ENCODE measurements around the gene DUSP12.

DNA sequence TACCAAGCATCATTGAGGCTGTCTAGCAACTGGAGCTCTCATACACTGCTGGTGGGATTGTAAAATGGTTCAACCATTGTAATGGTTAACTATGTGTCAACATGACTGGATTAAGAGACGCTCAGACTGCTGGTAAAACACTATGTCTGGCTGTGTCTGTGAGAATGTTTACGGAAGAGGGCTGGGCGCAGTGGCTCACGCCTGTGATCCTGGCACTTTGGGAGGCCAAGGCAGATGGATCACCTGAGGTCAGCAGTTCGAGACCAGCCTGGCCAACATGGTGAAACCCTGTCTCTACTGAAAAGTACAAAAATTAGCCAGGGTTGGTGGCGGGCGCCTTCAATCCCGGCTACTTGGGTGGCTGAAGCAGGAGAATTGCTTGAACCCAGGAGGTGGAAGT, 47.3 kb upstream of the DUSP12 start:
- TF ChIP-seq, protein P1, sequence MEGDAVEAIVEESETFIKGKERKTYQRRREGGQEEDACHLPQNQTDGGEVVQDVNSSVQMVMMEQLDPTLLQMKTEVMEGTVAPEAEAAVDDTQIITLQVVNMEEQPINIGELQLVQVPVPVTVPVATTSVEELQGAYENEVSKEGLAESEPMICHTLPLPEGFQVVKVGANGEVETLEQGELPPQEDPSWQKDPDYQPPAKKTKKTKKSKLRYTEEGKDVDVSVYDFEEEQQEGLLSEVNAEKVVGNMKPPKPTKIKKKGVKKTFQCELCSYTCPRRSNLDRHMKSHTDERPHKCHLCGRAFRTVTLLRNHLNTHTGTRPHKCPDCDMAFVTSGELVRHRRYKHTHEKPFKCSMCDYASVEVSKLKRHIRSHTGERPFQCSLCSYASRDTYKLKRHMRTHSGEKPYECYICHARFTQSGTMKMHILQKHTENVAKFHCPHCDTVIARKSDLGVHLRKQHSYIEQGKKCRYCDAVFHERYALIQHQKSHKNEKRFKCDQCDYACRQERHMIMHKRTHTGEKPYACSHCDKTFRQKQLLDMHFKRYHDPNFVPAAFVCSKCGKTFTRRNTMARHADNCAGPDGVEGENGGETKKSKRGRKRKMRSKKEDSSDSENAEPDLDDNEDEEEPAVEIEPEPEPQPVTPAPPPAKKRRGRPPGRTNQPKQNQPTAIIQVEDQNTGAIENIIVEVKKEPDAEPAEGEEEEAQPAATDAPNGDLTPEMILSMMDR (conservative IDR thresholded peaks at IDR 0.05 in 1 of 2, IDR thresholded peaks at IDR 0.05 in 1 of 2; ENCODE audit: extremely low read depth in 1 of 2, insufficient read depth in 1 of 2, low read depth in 1 of 2, low read length in 2 of 2), result no peak
- TF ChIP-seq EZH2 (IDR thresholded peaks at IDR 0.05; ENCODE audit: borderline replicate concordance, low read length), result no peak

All from mammary epithelial cell (primary cell).